ENCODE results near the gene CALB2. TPM values are rescaled to one million over a fixed set of nuclear protein-coding genes. Genes with fewer than 3 reads are reported as not detected.

The CALB2 gene
- total and polyA plus RNA-seq, 2 donors (not counting 3 experiments of a cell fraction or from before 2014, with no cell fraction given): not detected

DNA sequence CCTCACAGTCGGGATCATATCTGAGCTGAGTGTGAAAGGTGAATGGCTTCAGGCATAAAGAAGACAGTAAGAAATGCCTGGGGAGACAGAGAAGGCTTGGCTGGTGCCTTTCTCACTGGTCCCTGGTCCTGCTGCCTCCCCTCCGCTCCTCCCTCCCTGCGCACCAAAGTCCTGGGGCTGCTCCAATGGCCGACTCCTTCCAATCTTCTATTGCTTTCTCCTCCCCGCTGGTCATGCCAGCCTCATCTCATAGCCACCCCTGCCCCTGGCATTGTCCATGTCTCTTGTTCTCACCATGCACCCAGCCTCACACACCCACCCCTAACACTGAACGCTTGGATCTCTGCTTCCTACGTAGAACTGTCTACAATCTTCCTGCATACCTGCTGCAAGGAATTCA, 65.3 kb downstream of the CALB2 start:
- FAIRE-seq (no peak), DNase-seq (ENCODE audit: low read depth, low spot score) (no peak)
- H3K27me3 ChIP-seq (ENCODE audit: control insufficient read depth in 2 of 2, insufficient read depth in 2 of 2, low read length in 2 of 2): peaks cover 3 to 7% of the 10 kb centered on the region in 2 experiments
- ChIA-PET CTCF (interaction anchor here (1.0 to 1.7 kb wide), 2 partner anchors 12 to 56 kb away, joined by 3 to 7 read pairs; no protein-coding TSS in a partner anchor), POLR2A (no interaction called here)
- no TSS peak for BruUV-seq (replicated peaks)
- no peaks in the 10 kb centered on the region for H3K79me2 ChIP-seq (ENCODE audit: control insufficient read depth, insufficient read depth, low read length)
- no peak overlapping the region for H3K27ac ChIP-seq (ENCODE audit: insufficient read depth, low read depth, low read length)
- no peak overlapping the region for H3K4me3 ChIP-seq (replicated peaks in 1 of 3; ENCODE audit: insufficient read depth in 1 of 3, low read depth in 1 of 3, low read length in 3 of 3)
- no peaks in the 10 kb centered on the region for H3K36me3 ChIP-seq (ENCODE audit: control insufficient read depth in 2 of 2, extremely low read depth in 1 of 2, insufficient read depth in 2 of 2, low read length in 2 of 2)
- no peaks in the 10 kb centered on the region for H3K9me3 ChIP-seq (replicated peaks; ENCODE audit: control insufficient read depth, insufficient read depth, low read length)
- no peaks in the 10 kb centered on the region for H3K9me1 ChIP-seq (replicated peaks; ENCODE audit: control insufficient read depth, extremely low read depth, insufficient read depth, low read length)
- H3K4me2 ChIP-seq (ENCODE audit: insufficient read depth, low read length): no peak overlapping the region
- H4K20me1 ChIP-seq (replicated peaks; ENCODE audit: control insufficient read depth, extremely low read depth, insufficient read depth, low read length): no peaks in the 10 kb centered on the region
- H3K4me1 ChIP-seq (ENCODE audit: control insufficient read depth, extremely low read depth, insufficient read depth, low read length): no peaks in the 10 kb centered on the region
- H3K9ac ChIP-seq (replicated peaks; ENCODE audit: extremely low read depth, insufficient read depth, low read length): no peak overlapping the region
- TF ChIP-seq GATA2 (IDR thresholded peaks at IDR 0.05; ENCODE audit: insufficient read depth, insufficient read length, low read depth, low read length) (no peak), MYC (IDR thresholded peaks at IDR 0.05; ENCODE audit: low read depth, low read length) (no peak), FOS (IDR thresholded peaks at IDR 0.05; ENCODE audit: borderline replicate concordance, insufficient read depth, low read length) (no peak)
- TF ChIP-seq, protein P1, sequence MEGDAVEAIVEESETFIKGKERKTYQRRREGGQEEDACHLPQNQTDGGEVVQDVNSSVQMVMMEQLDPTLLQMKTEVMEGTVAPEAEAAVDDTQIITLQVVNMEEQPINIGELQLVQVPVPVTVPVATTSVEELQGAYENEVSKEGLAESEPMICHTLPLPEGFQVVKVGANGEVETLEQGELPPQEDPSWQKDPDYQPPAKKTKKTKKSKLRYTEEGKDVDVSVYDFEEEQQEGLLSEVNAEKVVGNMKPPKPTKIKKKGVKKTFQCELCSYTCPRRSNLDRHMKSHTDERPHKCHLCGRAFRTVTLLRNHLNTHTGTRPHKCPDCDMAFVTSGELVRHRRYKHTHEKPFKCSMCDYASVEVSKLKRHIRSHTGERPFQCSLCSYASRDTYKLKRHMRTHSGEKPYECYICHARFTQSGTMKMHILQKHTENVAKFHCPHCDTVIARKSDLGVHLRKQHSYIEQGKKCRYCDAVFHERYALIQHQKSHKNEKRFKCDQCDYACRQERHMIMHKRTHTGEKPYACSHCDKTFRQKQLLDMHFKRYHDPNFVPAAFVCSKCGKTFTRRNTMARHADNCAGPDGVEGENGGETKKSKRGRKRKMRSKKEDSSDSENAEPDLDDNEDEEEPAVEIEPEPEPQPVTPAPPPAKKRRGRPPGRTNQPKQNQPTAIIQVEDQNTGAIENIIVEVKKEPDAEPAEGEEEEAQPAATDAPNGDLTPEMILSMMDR (IDR thresholded peaks at IDR 0.05; ENCODE audit: extremely low read depth in 1 of 2, insufficient read depth in 1 of 2, low read depth in 1 of 2, low read length in 2 of 2): no peak
- intact Hi-C loops (cut with micrococcal nuclease) (no loop called here), dilution Hi-C loops (cut with MboI; ENCODE audit: extremely low pct_ligation_motif_present, low sequenced_read_pairs) (no loop called here)
- no peak overlapping the region for H2AFZ ChIP-seq (ENCODE audit: low read depth, low read length)

DNA sequence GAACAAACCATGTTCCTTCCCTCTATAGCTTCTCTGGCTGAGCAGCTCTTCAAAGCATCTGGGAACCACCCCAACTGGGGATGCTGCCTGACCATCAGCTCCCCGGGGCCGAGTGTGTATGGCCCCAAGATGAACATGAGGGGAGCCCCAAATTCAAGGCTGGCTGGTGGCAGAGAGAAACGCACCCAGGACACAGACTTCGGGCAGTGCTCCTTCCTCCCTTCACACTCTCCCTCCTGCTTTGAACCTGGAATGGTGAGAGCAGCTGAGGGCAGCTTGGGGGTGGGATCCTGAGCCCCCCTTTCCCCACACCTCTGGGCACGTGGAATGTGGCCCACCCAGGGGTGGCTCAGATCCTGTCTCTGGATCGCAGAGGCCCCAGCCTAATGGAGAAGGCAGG, 66.1 kb downstream of the CALB2 start:
- intact Hi-C loops (cut with micrococcal nuclease): no loop called here
- CTCF ChIA-PET: interaction anchor here (1.0 to 1.7 kb wide), 2 partner anchors 12 to 55 kb away, joined by 3 to 7 read pairs; no protein-coding TSS in a partner anchor
- H3K9me3 ChIP-seq (replicated peaks; ENCODE audit: control insufficient read depth, insufficient read depth, low read length): no peaks in the 10 kb centered on the region

More for the DNA sequence above, 66.1 kb downstream of the CALB2 start:
- H3K79me2 ChIP-seq (ENCODE audit: control insufficient read depth, insufficient read depth, low read length): no peaks in the 10 kb centered on the region
- H3K4me1 ChIP-seq (ENCODE audit: control insufficient read depth, extremely low read depth, insufficient read depth, low read length): no peaks in the 10 kb centered on the region
- peaks cover 3 to 7% of the 10 kb centered on the region in 2 experiments for H3K27me3 ChIP-seq (ENCODE audit: control insufficient read depth in 2 of 2, insufficient read depth in 2 of 2, low read length in 2 of 2)
- DNase-seq (ENCODE audit: low read depth, low spot score) (no peak), FAIRE-seq (no peak)
- H3K4me2 ChIP-seq (ENCODE audit: insufficient read depth, low read length): no peak overlapping the region
- dilution Hi-C loops (cut with MboI; ENCODE audit: extremely low pct_ligation_motif_present, low sequenced_read_pairs): no loop called here
- no peak overlapping the region for H3K4me3 ChIP-seq (replicated peaks in 1 of 3; ENCODE audit: insufficient read depth in 1 of 3, low read depth in 1 of 3, low read length in 3 of 3)
- H3K27ac ChIP-seq (ENCODE audit: insufficient read depth, low read depth, low read length): no peak overlapping the region
- H2AFZ ChIP-seq (ENCODE audit: low read depth, low read length): no peak overlapping the region
- no peak overlapping the region for H3K9ac ChIP-seq (replicated peaks; ENCODE audit: extremely low read depth, insufficient read depth, low read length)
- BruUV-seq (replicated peaks): no TSS peak
- no peaks in the 10 kb centered on the region for H3K9me1 ChIP-seq (replicated peaks; ENCODE audit: control insufficient read depth, extremely low read depth, insufficient read depth, low read length)
- no peaks in the 10 kb centered on the region for H4K20me1 ChIP-seq (replicated peaks; ENCODE audit: control insufficient read depth, extremely low read depth, insufficient read depth, low read length)
- POLR2A ChIA-PET: no interaction called here
- no peaks in the 10 kb centered on the region for H3K36me3 ChIP-seq (ENCODE audit: control insufficient read depth in 2 of 2, extremely low read depth in 1 of 2, insufficient read depth in 2 of 2, low read length in 2 of 2)
- TF ChIP-seq FOS (IDR thresholded peaks at IDR 0.05; ENCODE audit: borderline replicate concordance, insufficient read depth, low read length) (no peak), JUN (IDR thresholded peaks at IDR 0.05; ENCODE audit: borderline replicate concordance, insufficient read depth, insufficient read length, low read depth) (no peak), MYC (IDR thresholded peaks at IDR 0.05; ENCODE audit: low read depth, low read length) (no peak), EZH2 (IDR thresholded peaks at IDR 0.05; ENCODE audit: borderline replicate concordance, low read depth, low read length, severe bottlenecking) (no peak), POLR2AphosphoS5 (IDR thresholded peaks at IDR 0.05; ENCODE audit: insufficient read depth, low read depth, low read length) (no peak), POLR2A (IDR thresholded peaks at IDR 0.05; ENCODE audit: low read depth, low read length) (no peak)
- TF ChIP-seq, protein P1 (IDR thresholded peaks at IDR 0.05; ENCODE audit: extremely low read depth in 1 of 2, insufficient read depth in 1 of 2, low read depth in 1 of 2, low read length in 2 of 2): no peak
